SU-DHL-6 (cell line): ENCODE results near the gene NXPE1.
"Not testable (repeated sequence)": the region's sequence is repeated elsewhere in the genome, so short reads cannot be mapped to it uniquely, and the experiment has no call there.

ENCODE experiments used
- H2AFZ ChIP-seq: fragments of 200-600 bp; sonication (generic); 2 replicates; pipeline ENCODE4 v1.6.1; 2014; ENCODE audit warnings: low read depth, mild to moderate bottlenecking, moderate library complexity, mixed read lengths, antibody characterized with exemption, low read length; ENCODE audit not compliant: severe bottlenecking
- H3F3A ChIP-seq: fragments of 200-600 bp; shearing (Covaris generic); 2 replicates; pipeline ENCODE4 v1.6.0; 2016; ENCODE audit warnings: antibody characterized with exemption, mild to moderate bottlenecking; ENCODE audit not compliant: insufficient read depth
- H3K27ac ChIP-seq: fragments of 200-600 bp; sonication (generic); 2 replicates; pipeline ENCODE4 v1.5.1; 2016; ENCODE audit warnings: low read depth, mild to moderate bottlenecking, low read length, moderate library complexity, mixed read lengths
- H3K27me3 ChIP-seq: fragments of 200-600 bp; sonication (generic), shearing (Covaris generic); 2 replicates; pipeline ENCODE4 v1.6.0; 2014; ENCODE audit warnings: mild to moderate bottlenecking, low read length
- H3K36me3 ChIP-seq: fragments of 200-600 bp; sonication (generic); 2 replicates; pipeline ENCODE4 v1.6.1; 2014; ENCODE audit warnings: mild to moderate bottlenecking, low read length, mixed read lengths
- H3K4me2 ChIP-seq: fragments of 300-600, 200-600 bp; shearing (Covaris generic), sonication (generic); 2 replicates; pipeline ENCODE4 v1.6.0; 2014; ENCODE audit warnings: low read length, low read depth, mild to moderate bottlenecking; ENCODE audit not compliant: poor library complexity, severe bottlenecking
- H3K4me3 ChIP-seq: fragments of 200-600 bp; sonication (generic); 2 replicates; pipeline ENCODE4 v1.5.1; 2014; ENCODE audit warnings: antibody characterized with exemption, low read length, mild to moderate bottlenecking, mixed read lengths; ENCODE audit not compliant: insufficient read depth, poor library complexity, severe bottlenecking
- H3K79me2 ChIP-seq: fragments of 200-600 bp; sonication (generic); 2 replicates; pipeline ENCODE4 v1.6.1; 2014; ENCODE audit warnings: mild to moderate bottlenecking, low read length, moderate library complexity; ENCODE audit not compliant: insufficient read depth
- H3K9ac ChIP-seq: fragments of 200-600 bp; sonication (generic); 2 replicates; pipeline ENCODE4 v1.7.0; 2014; ENCODE audit warnings: mild to moderate bottlenecking, low read length
- H3K9me2 ChIP-seq: fragments of 200-600 bp; sonication (generic); replicated peaks from 2 replicates; pipeline ENCODE4 v1.6.1; 2014; ENCODE audit warnings: low read length; ENCODE audit not compliant: insufficient read depth
- H3K9me3 ChIP-seq: fragments of 200-600 bp; sonication (generic); 2 replicates; pipeline ENCODE4 v1.6.1; 2014; ENCODE audit warnings: low read length, mixed read lengths; ENCODE audit not compliant: insufficient read depth
- H4K20me1 ChIP-seq: fragments of 200-600 bp; sonication (generic); 2 replicates; pipeline ENCODE4 v1.6.1; 2014; ENCODE audit warnings: low read depth, mild to moderate bottlenecking, antibody characterized with exemption, low read length, moderate library complexity, mixed read lengths
- CTCF ChIP-seq: fragments of 200-600 bp; sonication (generic); IDR thresholded peaks from one replicate; pipeline ENCODE4 v1.5.1; 2017; ENCODE audit warnings: antibody characterized with exemption, mild to moderate bottlenecking, low read length, moderate library complexity; ENCODE audit not compliant: insufficient read depth, poor library complexity, severe bottlenecking
- EZH2phosphoT487 ChIP-seq: fragments of 200-600 bp; sonication (generic), shearing (Covaris generic); conservative IDR thresholded peaks from 2 replicates; pipeline ENCODE4 v1.6.1; 2018; ENCODE audit warnings: mild to moderate bottlenecking, antibody characterized with exemption, low read length, moderate library complexity, mixed read lengths

NXPE1 gene

DNA sequence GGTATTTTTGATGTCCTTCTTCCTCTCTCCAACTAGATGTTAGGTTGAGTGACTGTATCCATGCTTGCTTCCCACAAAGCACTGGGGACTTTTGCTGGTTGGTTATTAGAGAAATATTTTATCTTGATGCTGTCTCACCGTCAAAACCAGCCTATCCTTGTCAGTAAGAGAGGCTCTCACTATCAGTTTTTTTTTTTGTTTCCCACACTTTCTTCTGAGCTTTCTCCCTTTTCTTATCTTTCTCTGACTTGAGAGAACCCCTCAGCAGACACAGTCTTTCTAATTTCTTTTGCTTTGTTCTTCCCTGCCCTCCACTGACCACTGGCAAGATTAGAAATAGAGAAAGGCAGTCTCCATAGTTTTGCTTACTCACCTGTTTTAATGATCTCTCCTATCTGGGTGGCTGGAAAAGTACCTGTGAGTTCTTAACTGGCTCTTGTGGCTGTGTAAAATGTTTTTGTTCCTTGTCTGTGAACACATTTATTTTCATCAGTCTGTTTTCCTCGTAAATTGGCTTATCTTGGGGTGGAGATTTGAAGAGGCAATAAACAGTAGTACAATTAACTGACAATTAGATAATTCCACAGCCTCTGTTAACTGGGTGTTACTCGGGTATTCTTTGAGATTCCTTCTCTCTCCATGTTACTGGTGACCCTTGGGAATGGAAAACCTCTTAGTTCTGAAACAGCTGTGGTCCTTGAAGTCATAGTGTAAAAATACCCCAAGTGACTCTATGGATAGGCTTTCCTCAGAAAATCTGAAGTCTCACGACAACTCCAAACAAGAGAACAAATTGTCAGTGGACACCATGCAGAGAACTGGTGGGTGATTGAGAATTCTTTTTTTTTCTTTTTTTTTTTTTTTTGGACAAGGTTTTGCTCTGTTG, at the start of gene NXPE1:
NXPE1 (minus strand) TSS at position 457 of the 886 bp plus-strand sequence. CDS start 8,680 bp downstream, outside the sequence.
- H2AFZ ChIP-seq, result no peak within 1 kb of the TSS
- H3K4me3 ChIP-seq, result no peak within 1 kb of the TSS
- H4K20me1 ChIP-seq, result no peaks in the 10 kb centered on the region
- H3K9me3 ChIP-seq, result no peaks in the 10 kb centered on the region
- no peak within 1 kb of the TSS for H3K4me2 ChIP-seq
- H3F3A ChIP-seq, result no peaks in the 10 kb centered on the region
- H3K79me2 ChIP-seq, result no peaks in the 10 kb centered on the region
- no peaks in the 10 kb centered on the region for H3K36me3 ChIP-seq
- no peaks in the 10 kb centered on the region for H3K27me3 ChIP-seq
- no peak within 1 kb of the TSS for H3K27ac ChIP-seq
- H3K9ac ChIP-seq, result no peak within 1 kb of the TSS
- TF ChIP-seq CTCF, result no peak
- TF ChIP-seq EZH2phosphoT487, result no peak
- no peaks in the 10 kb centered on the region for H3K9me2 ChIP-seq

DNA sequence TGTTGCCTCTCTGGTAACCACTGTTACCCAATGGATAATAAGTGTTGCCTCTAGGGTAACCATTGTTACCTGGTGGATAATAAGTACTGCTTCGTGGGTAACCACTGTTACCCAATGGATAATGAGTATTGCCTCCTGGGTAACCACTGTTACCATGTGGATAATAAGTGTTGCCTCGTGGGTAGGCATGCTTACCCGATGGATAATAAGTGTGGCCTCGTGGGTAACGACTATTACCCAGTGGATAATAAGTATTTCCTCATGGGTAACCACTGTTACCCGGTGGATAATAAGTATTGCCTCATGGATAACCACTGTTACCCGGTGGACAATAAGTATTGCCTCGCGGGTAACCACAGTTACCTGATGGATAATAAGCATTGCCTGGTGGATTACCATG, 49.7 kb upstream of the NXPE1 start:
- H3K27ac ChIP-seq, result no peak overlapping the region
- no peak overlapping the region for H3K4me2 ChIP-seq
- H3K9me2 ChIP-seq, result no peaks in the 10 kb centered on the region
- H3K4me3 ChIP-seq, result no peak overlapping the region
- H3K36me3 ChIP-seq, result no peaks in the 10 kb centered on the region
- TF ChIP-seq CTCF (no peak), EZH2phosphoT487 (no peak)
- H2AFZ ChIP-seq, result no peak overlapping the region
- H3K9me3 ChIP-seq, result peaks cover 14% of the 10 kb centered on the region; the same call in 1 of the 2 replicates
- H3F3A ChIP-seq, result no peaks in the 10 kb centered on the region
- H3K27me3 ChIP-seq, result no peaks in the 10 kb centered on the region
- no peaks in the 10 kb centered on the region for H4K20me1 ChIP-seq
- no peak overlapping the region for H3K9ac ChIP-seq
- H3K79me2 ChIP-seq, result no peaks in the 10 kb centered on the region

GRCh38 chr11:114608605-114609004, 48.9 kb upstream of the NXPE1 start:
- H3K9me3 ChIP-seq, result peaks cover 14% of the 10 kb centered on the region; the same call in 1 of the 2 replicates

GRCh38 chr11:114607753-114608459, 48.2 kb upstream of the NXPE1 start:
- H3K9ac ChIP-seq, result no peak overlapping the region
- H3K4me3 ChIP-seq, result no peak overlapping the region
- TF ChIP-seq CTCF (no peak), EZH2phosphoT487 (no peak)
- H4K20me1 ChIP-seq, result no peaks in the 10 kb centered on the region
- H2AFZ ChIP-seq, result no peak overlapping the region
- no peaks in the 10 kb centered on the region for H3K79me2 ChIP-seq
- no peaks in the 10 kb centered on the region for H3F3A ChIP-seq
- H3K27me3 ChIP-seq, result no peaks in the 10 kb centered on the region
- no peaks in the 10 kb centered on the region for H3K9me2 ChIP-seq
- peaks cover 14% of the 10 kb centered on the region; the same call in 1 of the 2 replicates for H3K9me3 ChIP-seq
- H3K27ac ChIP-seq, result no peak overlapping the region
- H3K36me3 ChIP-seq, result no peaks in the 10 kb centered on the region
- no peak overlapping the region for H3K4me2 ChIP-seq

More at GRCh38 chr11:114608605-114609004, 48.9 kb upstream of the NXPE1 start:
- not testable (repeated sequence) for H3K4me2 ChIP-seq, H3K79me2 ChIP-seq, H3F3A ChIP-seq, H4K20me1 ChIP-seq, H3K9me2 ChIP-seq, H3K27ac ChIP-seq, H3K36me3 ChIP-seq, H3K27me3 ChIP-seq, H2AFZ ChIP-seq, H3K9ac ChIP-seq, H3K4me3 ChIP-seq

DNA sequence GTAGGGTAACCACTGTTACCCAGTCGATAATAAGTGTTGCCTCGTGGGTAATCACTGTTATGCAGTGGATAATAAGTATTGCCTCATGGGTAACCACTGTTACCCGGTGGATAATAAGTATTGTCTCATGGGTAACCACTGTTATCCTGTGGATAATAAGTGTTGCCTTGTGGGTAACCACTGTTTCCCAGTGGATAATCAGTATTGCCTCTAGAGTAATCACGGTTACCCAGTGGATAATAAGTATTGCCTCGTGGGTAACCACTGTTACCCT, 47.1 kb upstream of the NXPE1 start:
- not testable (repeated sequence) for H2AFZ ChIP-seq, H3K4me3 ChIP-seq, H3F3A ChIP-seq, H3K79me2 ChIP-seq, H3K9me2 ChIP-seq, H4K20me1 ChIP-seq, H3K9ac ChIP-seq, H3K27ac ChIP-seq, H3K36me3 ChIP-seq, H3K4me2 ChIP-seq, H3K27me3 ChIP-seq
- peaks cover 14% of the 10 kb centered on the region; the same call in 1 of the 2 replicates for H3K9me3 ChIP-seq
